Nephron (organoid): Measurements from ENCODE around the gene ST3GAL4.
A peak's percentile ranks its signal among the peaks of the same experiment; 100 is the strongest.

Source experiments
- H3K27ac Mint-ChIP-seq, 3 experiments: 2 replicates each; pipeline ENCODE4 v1.8.0; 2020; ENCODE audit warnings: mixed read lengths in 3 of 3, mild to moderate bottlenecking in 2 of 3, moderate library complexity in 1 of 3
- H3K27me3 Mint-ChIP-seq: 2 replicates; pipeline ENCODE4 v1.8.0; 2021; ENCODE audit warnings: low read depth, mild to moderate bottlenecking, moderate library complexity, mixed read lengths
- H3K36me3 Mint-ChIP-seq: 2 replicates; pipeline ENCODE4 v1.8.0; 2020; ENCODE audit warnings: low read depth, mixed read lengths
- H3K4me1 Mint-ChIP-seq: 2 replicates; pipeline ENCODE4 v1.8.0; 2020; ENCODE audit warnings: mixed read lengths
- H3K4me3 Mint-ChIP-seq, 3 experiments: 2 replicates each; pipeline ENCODE4 v1.8.0; 2020; ENCODE audit warnings: mild to moderate bottlenecking in 3 of 3, mixed read lengths in 3 of 3, moderate library complexity in 2 of 3
- H3K9me3 Mint-ChIP-seq: 2 replicates; pipeline ENCODE4 v1.8.0; 2020; ENCODE audit warnings: mixed read lengths
- TF ChIP-seq, protein P1 (sequence below), 3 experiments: fragments of 200-600 bp; sonication (generic); IDR thresholded peaks; one replicate each; pipeline ENCODE4 v1.5.0; 2021; ENCODE audit warnings: antibody characterized with exemption in 3 of 3; ENCODE audit not compliant: unreplicated experiment in 3 of 3

Gene ST3GAL4

DNA sequence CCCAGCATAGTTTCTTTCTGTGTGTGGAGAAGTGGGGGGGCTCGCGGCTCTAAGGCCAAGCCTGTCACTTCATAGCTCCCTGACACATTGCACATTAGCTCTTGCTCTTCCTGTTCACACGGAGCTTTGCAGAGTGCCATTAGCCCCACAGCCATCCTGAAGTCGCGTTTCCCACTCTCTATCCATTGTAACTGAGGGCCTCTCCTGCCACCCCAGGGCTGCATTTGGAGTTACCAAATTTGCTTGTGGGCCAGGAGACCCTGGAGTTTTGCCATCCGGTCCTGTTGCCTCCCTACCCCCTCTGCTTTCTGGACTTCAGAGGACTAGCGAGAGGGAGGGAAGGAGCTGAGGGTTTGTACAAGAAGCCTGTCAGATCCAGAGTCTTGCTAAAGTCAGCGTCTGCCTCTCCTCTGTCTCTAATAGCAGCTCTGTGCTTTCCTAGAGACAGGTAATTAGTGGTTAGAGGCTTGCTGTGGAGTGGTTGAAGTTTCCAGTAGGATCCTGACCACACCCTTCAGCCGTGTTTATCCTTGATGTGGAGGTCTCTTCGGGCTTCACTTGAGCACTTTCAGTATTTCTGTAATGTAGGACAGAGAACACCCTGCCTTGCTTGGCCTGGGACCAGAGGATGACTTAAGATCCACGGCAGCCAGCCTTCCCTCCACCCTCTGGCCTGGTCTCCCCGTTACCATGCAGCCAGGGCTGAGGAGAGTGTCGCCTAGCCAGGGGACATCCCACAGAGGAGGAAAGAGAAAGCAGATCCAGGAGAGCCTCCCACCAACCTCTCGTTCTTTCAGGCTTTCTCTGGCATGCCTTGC, 37.5 kb upstream of the ST3GAL4 start:
- TF ChIP-seq, protein P1, sequence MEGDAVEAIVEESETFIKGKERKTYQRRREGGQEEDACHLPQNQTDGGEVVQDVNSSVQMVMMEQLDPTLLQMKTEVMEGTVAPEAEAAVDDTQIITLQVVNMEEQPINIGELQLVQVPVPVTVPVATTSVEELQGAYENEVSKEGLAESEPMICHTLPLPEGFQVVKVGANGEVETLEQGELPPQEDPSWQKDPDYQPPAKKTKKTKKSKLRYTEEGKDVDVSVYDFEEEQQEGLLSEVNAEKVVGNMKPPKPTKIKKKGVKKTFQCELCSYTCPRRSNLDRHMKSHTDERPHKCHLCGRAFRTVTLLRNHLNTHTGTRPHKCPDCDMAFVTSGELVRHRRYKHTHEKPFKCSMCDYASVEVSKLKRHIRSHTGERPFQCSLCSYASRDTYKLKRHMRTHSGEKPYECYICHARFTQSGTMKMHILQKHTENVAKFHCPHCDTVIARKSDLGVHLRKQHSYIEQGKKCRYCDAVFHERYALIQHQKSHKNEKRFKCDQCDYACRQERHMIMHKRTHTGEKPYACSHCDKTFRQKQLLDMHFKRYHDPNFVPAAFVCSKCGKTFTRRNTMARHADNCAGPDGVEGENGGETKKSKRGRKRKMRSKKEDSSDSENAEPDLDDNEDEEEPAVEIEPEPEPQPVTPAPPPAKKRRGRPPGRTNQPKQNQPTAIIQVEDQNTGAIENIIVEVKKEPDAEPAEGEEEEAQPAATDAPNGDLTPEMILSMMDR (IDR thresholded peaks at IDR 0.05; ENCODE audit: unreplicated experiment in 3 of 3): no peak
- H3K36me3 Mint-ChIP-seq: peaks cover 23% of the 10 kb centered on the region
- H3K4me3 Mint-ChIP-seq: peak overlapping the region in 2 of 3 experiments; percentile 13 to 26
- peaks cover 54% of the 10 kb centered on the region for H3K4me1 Mint-ChIP-seq
- H3K9me3 Mint-ChIP-seq: no peaks in the 10 kb centered on the region
- H3K27me3 Mint-ChIP-seq: no peaks in the 10 kb centered on the region
- peak overlapping the region; percentile 87 to 97 (median 94) for H3K27ac Mint-ChIP-seq

DNA sequence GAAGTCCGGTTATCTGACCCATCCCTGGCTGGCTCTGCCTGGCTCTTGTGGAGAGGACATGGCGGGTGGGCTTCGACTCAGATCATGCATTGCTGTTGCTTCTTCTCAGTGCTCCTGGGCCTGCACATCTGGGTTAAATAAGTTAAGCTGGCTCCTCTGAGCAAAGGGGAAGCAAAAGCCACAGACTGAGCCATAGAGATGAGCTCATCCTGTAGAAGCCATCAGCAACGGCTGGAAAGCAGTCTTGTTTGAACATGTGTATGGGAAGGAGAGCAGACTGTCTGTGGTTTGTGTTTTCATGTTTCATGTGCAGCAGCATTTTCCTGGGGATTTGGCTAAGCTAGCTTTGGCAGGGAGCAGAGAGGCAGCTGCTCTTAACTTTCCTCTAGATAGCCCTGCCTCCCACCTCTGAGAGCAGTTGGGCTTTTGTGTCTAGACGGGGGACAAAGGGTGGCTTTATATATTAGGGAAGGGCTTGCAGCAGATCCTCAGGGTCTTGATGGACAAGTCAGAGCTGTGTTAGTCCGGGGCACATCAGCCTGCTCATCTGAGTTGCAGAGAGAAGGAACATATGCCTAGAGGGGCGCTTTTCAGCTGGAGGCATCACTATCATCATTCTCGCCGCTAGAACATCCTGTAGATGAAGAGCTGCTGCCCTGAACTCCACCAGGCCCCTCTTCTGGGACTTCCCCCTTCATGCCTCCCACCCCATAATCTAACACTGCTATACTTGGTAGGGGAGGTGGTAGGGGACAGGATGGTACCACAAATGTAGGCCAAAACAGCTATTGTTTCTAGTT, 36.7 kb upstream of the ST3GAL4 start:
- H3K27ac Mint-ChIP-seq: peak overlapping the region; percentile 87 to 97 (median 94)
- H3K36me3 Mint-ChIP-seq: peaks cover 19% of the 10 kb centered on the region
- peak overlapping the region in 1 of 3 experiments; percentile 13 for H3K4me3 Mint-ChIP-seq
- no peaks in the 10 kb centered on the region for H3K27me3 Mint-ChIP-seq
- no peaks in the 10 kb centered on the region for H3K9me3 Mint-ChIP-seq
- TF ChIP-seq, protein P1 (IDR thresholded peaks at IDR 0.05; ENCODE audit: unreplicated experiment in 3 of 3): no peak
- H3K4me1 Mint-ChIP-seq: peaks cover 49% of the 10 kb centered on the region

GRCh38 chr11:126319374-126319740, 36.1 kb upstream of the ST3GAL4 start:
- H3K36me3 Mint-ChIP-seq: peaks cover 15% of the 10 kb centered on the region
- peak overlapping the region; percentile 87 to 97 (median 94) for H3K27ac Mint-ChIP-seq
- H3K27me3 Mint-ChIP-seq: no peaks in the 10 kb centered on the region
- TF ChIP-seq, protein P1 (IDR thresholded peaks at IDR 0.05; ENCODE audit: unreplicated experiment in 3 of 3): no peak
- H3K9me3 Mint-ChIP-seq: no peaks in the 10 kb centered on the region
- H3K4me1 Mint-ChIP-seq: peaks cover 49% of the 10 kb centered on the region
- no peak overlapping the region for H3K4me3 Mint-ChIP-seq

- H3K4me1 Mint-ChIP-seq: peaks cover 42% of the 10 kb centered on the region
- H3K27ac Mint-ChIP-seq: no peak overlapping the region
- no peaks in the 10 kb centered on the region for H3K36me3 Mint-ChIP-seq
- H3K27me3 Mint-ChIP-seq: no peaks in the 10 kb centered on the region
- H3K4me3 Mint-ChIP-seq: no peak overlapping the region
- H3K9me3 Mint-ChIP-seq: no peaks in the 10 kb centered on the region
- TF ChIP-seq, protein P1 (IDR thresholded peaks at IDR 0.05; ENCODE audit: unreplicated experiment in 3 of 3): no peak
Observed at GRCh38 chr11:126322996-126323395, 32.5 kb upstream of the ST3GAL4 start.

GRCh38 chr11:126327281-126328000, 28.0 kb upstream of the ST3GAL4 start:
- H3K27ac Mint-ChIP-seq: peak overlapping the region in 2 of 3 experiments; percentile 13 to 21
- TF ChIP-seq, protein P1 (IDR thresholded peaks at IDR 0.05; ENCODE audit: unreplicated experiment in 3 of 3): no peak

More at GRCh38 chr11:126327281-126328000, 28.0 kb upstream of the ST3GAL4 start:
- Mint-ChIP-seq H3K36me3 (peaks cover 3% of the 10 kb centered on the region), H3K9me3 (no peaks in the 10 kb centered on the region), H3K4me3 (no peak overlapping the region), H3K27me3 (no peaks in the 10 kb centered on the region), H3K4me1 (peaks cover 18% of the 10 kb centered on the region)
